Neural progenitor cell (in vitro differentiated cells): Measurements from ENCODE around the gene DCTN5.

Experiments
- CTCF ChIP-seq: fragments of 200-600 bp; sonication (generic); IDR thresholded peaks from 2 replicates; pipeline ENCODE4 v1.5.1; 2017; ENCODE audit warnings: antibody characterized with exemption, mild to moderate bottlenecking
- EZH2 ChIP-seq: fragments of 200-600 bp; sonication (generic); IDR thresholded peaks from 2 replicates; pipeline ENCODE4 v1.6.1; 2017; ENCODE audit warnings: antibody characterized with exemption, mild to moderate bottlenecking, moderate library complexity
- EZH2phosphoT487 ChIP-seq: fragments of 200-600 bp; sonication (generic); IDR thresholded peaks from 2 replicates; pipeline ENCODE4 v1.6.1; 2017; ENCODE audit warnings: antibody characterized with exemption

- TF ChIP-seq CTCF, result no peak
- no peak for TF ChIP-seq EZH2
- no peak for TF ChIP-seq EZH2phosphoT487
Observed at GRCh38 chr16:23706439-23706838, 65.2 kb downstream of the DCTN5 start.
